ENCODE results near the gene DENND5B.
"Not testable (repeated sequence)": the region's sequence is repeated elsewhere in the genome, so short reads cannot be mapped to it uniquely, and the experiment has no call there.

DENND5B gene

DNA sequence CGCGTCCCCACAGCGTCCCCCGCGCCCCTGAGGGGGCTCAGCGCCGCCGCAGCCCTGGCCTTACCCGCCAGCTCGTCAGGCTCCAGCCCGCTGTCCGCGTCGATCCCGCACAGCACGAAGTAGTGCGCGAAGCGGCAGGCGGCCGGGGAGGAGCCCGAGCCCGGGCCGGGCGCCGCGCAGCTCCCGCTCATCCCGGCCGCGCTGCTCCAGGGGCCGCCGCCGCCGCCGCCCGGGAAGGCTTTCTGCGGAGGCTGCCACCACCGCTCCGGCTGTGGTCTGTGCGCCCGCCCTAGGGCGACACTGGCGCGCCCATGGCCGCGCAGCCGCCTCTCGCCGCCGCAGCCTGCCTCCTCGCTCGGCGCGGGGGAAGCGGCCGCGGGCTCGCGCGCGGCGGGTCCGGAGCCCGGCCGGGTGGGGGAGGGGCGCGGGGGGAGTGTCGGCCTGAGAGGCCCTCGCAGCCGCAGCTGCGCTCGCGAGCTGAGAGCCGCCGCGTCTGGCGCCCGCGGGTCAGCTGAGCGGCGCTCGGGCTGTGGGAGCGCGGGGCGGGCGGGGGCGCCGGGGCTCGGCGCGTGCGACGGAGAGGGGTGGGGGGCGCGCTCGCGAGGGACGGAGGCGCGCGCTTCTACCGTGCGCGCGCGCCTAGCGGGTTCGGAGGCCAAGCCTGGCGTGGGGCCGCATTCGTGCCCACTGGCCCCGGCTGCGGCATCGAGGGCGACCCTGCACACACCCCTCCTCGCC lies at the start of gene DENND5B:
Gene DENND5B (minus strand): TSS at position 495 of the 738 bp plus-strand sequence. CDS start 304 bp downstream, at position 191.
- no peak for DNase-seq (ENCODE audit: low read depth)

- no peak for DNase-seq (ENCODE audit: low read depth)
These were observed 43.7 kb upstream of the DENND5B start for GRCh38 chr12:31634620-31635019.

DNA sequence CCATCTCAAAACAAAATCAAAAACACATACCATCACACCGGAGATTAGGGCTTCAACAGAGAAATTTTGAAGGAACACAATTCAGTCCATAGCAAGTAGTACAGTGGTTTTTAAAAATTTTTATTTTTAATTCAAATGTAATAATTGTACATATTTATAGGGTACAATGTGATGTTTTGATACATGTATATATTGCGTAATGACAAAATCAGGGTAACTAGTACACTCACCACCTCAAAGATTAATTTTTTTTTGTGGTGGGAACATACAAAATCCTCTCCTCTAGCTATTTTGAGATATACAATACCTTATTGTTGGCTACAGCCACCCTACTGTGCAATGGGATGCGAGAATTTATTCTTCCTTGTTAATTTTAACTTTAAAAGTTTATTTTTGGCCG lies 42.5 kb upstream of the DENND5B start:
- DNase-seq (ENCODE audit: low read depth) = no peak

- no peak for DNase-seq (ENCODE audit: low read depth)
These were observed 40.9 kb upstream of the DENND5B start for GRCh38 chr12:31631809-31632208.

DNA sequence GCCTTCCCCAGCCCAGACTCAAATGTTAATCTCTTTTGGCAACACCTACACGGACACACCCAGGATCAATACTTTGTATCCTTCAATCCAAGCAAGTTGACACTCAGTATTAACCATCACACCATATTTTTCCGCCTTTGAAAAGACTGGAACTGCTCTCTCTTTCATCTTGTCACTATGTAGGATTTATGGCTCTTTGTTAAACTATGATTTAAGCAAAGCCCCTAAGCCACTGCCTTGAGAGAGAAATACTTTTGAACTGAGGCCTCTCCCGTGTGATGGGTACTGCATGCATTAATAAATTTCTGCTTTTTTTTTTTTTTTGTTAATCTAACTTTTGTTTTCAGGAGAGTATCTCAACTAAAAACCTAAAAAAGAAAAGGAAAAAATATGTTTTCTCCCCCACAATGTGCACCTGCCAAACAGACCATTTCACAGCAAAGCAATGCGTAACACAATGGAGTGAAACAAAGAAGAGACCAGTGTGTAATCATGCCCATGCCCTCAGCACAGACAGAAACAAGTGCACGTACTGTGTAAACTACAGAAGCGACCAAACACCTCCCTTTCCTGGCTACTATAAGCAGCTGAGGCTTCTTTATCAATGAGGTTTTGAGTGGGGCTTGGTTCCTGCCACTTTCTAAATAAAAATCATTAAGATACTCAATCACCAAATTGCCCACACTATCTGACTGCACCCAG lies 40.2 kb upstream of the DENND5B start:
- DNase-seq (ENCODE audit: low read depth) = no peak

DNA sequence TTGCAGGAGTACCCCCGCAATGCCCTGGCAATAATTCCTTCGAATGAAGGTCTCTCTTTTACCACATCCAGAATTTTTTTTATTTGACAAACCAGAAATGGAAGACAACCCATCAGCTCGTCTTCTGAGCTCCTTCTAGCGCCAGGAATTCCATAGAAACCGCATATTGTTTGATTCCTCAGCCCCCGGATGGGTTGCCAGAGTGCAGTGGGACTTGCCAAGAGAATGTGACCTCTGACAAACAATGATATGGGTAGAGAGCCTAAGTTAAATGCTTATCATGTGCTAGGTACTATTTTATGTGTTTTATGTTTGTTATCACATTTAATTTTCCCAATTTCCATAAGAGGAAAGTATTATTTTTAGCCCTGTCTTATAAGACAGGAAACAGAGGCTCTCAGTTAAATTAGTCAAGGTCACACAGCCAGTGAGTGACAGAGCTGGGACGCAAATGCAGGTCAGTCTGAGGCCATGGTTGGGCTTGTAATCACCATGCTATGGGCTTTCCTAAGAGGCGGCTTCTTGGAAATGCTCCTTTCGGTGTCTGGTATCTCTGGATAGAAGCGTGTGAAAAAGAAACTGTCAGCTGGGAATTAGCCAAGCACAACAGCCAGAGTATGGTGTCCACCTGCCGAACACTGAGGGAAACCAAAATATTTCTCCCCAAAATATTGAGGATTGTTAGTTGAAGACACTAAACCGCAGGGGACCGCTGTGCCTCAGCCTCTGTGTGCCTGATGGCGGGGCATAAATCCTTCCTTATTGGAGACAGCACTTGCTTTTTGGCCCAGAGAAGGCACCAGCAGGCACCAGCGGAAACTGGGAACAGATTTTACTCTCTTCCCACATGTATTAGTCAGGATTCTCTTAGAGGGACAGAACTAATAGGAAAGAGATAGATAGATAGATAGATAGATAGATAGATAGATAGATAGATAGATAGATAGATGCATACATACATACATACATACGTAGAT lies 39.1 kb upstream of the DENND5B start:
- DNase-seq (ENCODE audit: low read depth) = no peak

DNA sequence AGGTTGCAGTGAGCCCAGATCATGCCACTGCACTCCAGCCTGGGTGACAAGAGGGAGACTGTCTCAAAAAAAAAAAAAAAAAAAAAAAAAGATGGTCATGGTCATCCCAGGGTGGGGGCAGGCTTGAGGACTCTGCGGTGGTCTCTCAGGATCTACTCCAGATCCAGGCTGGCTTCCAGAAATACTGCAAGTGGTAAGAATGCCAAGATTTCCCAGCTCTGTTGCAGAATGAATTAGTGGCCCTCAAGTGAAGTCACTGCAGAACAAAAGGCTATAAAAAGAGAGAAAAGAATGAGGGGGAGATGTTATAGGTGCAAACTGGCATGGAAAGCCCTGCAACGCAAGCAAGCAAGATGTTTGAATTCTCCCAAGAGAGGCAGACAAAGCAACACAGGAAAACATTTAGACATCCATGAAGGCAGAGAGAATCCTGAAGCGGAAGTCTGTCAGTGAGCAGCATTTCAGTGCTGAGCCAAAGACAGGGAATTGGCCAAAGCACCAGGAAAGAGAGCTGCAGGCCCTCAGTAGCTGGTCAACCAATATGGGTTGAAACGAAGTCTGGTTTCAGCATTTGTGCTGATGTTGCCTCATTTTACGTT lies 36.6 kb upstream of the DENND5B start:
- no peak for DNase-seq (ENCODE audit: low read depth)

DNA sequence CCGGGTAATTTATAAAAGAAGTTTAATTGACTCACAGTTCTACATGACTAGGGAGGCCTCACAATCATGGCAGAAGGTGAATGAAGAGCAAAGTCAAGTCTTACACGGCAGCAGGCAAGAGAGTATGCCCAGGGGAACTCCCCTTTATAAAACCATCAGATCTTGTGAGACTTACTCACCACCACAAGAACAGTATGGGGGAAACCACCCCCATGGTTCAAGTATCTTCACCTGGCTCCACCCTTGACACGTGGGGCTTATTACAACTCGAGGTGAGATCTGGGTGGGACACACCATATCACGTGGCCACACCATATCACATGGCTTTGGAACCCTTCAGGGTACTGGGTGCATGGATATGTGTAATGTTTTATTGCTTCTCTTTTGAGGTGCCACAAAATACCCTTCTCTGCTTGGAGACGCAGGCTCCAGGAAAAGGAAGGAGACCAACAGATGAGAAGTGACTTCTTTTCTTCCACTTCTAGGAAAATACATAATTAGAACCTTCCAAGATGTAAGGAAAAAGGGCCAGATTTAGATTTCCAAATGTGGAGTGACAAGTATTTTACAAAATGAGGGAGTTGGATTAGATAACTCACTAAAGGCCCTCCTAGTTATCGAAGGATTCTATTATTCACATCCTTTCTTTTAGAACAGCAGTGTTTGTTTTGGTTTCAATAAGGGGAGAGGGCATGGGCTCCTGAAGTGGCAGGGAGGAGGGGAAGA lies 35.5 kb upstream of the DENND5B start:
- no peak for DNase-seq (ENCODE audit: low read depth)

DNA sequence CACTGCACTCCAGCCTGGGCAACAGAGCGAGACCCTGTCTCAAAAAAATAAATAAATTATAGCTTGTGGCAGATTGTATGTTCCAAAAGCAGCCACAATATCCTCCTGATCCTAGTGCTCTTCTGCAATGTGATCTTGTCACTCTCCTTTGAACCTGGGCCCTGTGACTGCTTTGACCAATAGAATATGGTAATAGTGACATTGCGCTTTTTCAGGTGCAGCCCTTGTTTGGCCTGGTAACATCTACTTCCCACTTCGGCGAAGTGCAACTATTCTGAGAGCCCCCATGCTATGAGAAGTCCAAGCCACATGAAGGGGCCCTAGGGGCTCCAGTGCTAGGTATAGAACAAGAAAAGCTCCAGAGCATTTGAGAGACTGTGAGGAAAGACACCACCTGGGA lies 31.1 kb upstream of the DENND5B start:
- no peak for DNase-seq (ENCODE audit: low read depth)

DNA sequence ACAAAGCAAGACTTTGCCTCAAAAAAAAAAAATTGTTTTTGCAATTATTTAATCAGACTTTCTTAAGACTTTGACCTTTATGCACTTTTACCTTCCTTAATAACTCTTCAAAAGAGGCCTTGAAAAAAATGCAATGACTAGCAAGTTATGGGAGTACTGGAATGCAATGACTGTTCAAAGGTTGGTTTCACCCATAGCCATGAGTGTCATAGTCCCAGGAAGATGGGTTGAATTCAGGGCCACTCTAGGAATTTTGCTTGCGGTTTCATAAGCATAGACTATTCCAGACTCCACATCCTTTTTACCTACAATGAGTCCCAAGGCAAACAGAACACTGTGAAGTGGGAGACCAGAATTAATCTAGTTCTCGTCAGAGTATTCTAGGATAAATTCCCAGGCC lies 29.4 kb upstream of the DENND5B start:
- DNase-seq (ENCODE audit: low read depth) = no peak

GRCh38 chr12:31618228-31619025 lies 27.5 kb upstream of the DENND5B start:
- no peak for DNase-seq (ENCODE audit: low read depth)

GRCh38 chr12:31612819-31613218 lies 21.9 kb upstream of the DENND5B start:
- no peak for DNase-seq (ENCODE audit: low read depth)

- DNase-seq (ENCODE audit: low read depth) = not testable (repeated sequence)
These were observed 17.4 kb upstream of the DENND5B start for GRCh38 chr12:31608299-31608698.

DNA sequence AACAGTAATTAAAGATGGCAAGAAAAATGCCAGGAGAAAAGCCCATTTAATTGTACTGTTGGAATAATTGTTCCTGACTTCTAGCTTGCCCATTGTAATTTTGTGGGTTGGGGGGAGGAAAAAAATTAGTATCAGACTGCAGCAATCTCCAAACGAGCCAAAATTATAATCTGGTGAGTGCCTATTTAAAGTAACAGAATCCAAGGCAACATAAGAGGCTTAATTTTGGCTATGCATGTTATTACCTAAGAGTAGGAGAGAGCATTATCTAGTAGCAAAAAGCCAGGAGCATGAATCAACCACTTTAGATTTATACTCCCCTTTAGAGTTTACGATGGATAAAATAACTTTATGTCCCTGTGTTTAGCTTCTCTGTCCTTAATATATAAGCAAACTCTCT lies 14.6 kb upstream of the DENND5B start:
- DNase-seq (ENCODE audit: low read depth) = no peak

DNA sequence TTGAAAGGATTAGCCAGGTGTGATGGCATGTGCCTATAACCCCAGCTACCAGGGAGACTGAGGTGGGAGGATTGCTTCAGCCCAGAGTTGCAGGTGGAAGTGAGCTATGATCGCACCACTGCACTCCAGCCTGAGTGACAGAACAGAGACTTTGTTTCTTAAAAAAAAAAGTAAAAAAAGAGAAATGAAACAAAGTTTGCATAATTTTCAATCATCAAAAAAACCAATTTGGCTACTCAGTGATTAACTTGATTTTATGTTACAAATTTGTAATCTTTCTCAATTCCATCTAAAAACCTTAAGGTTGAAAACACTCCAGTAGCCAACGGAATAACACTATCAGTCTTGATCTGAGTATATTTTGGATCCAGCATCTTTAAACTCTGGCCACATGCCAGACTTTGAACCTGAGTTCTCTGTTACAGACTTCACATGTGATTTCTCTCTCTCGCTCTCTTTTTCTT lies 12.6 kb upstream of the DENND5B start:
- no peak for DNase-seq (ENCODE audit: low read depth)

DNA sequence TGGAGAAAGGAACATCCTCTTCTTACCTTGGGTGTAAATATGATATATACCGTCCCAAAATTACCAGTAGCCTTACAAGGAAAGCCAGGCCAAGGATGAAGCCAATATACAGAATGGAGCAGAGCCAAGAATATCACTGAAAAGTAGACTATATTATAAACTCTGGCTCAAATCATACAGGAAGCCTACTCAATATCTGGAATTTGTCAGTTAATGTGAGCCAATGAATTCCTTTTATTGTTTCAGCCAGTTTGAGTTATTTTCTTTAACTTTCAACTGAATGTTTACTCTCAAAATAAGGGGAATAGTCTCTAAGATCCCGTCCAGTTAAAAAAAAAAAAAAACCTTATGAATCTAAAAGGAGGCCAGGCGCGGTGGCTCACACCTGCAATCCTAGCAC lies 9.8 kb upstream of the DENND5B start:
- no peak for DNase-seq (ENCODE audit: low read depth)

DNA sequence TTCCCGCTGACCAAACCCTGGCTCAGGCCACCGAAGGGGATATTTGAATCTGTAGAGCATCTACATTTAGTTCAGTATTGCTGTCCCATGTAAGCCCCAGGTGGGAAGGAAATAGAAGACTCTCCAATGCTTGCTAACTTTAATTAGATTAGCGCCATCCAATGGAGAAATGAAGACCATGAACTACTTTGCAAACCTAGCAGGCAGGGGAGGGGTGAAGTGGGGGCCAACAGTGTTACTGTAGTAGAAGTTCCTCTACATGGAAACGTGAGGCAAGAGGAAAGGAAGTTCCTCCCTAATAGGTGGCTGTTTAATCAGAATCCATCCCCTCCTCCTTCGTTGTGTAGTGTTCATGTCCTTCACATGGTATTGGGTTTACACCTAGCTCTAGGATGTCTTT lies 9.3 kb upstream of the DENND5B start:
- no peak for DNase-seq (ENCODE audit: low read depth)

DNA sequence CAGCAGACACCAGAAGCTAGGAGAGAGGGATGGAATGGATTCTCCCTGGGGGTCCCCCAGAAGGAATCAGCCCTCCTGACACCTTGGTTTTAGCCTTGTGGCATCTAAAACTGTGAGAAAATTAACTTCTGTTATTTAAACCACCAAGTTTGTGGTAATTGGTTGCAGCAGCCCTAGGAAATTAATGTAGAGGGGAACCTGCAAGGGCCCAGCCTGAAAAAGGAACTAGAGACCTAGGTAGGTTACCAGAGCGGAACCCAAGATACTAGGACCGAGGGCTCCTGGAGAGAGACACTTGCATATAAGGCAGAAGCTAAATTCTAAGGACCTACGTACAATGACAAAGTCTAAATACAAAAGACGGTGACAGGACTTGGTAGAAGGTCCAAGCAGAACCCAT lies 8.1 kb upstream of the DENND5B start:
- no peak for DNase-seq (ENCODE audit: low read depth)

- no peak for DNase-seq (ENCODE audit: low read depth)
These were observed 6.1 kb upstream of the DENND5B start for GRCh38 chr12:31597066-31597465.

GRCh38 chr12:31594681-31595080 lies 3.7 kb upstream of the DENND5B start:
- no peak for DNase-seq (ENCODE audit: low read depth)

All from activated T-cell treated with anti-CD3 and anti-CD28 coated beads for 24 hours (primary cell).